ENCODE results near the gene STX7. TPM values are rescaled to one million over a fixed set of nuclear protein-coding genes. Genes with fewer than 3 reads are reported as not detected.

The STX7 gene
- total RNA-seq, 1 donor from 2014 or later, result 30.0 TPM

GRCh38 chr6:132506461-132506860 lies 6.5 kb downstream of the STX7 start:
- H3K4me1 Mint-ChIP-seq, result peaks cover 11% of the 10 kb centered on the region
- H3K27ac Mint-ChIP-seq (ENCODE audit: unreplicated experiment), result no peak overlapping the region
- no peak for DNase-seq (ENCODE audit: low read depth, low spot score)
- H3K27me3 Mint-ChIP-seq (ENCODE audit: low read depth), result no peaks in the 10 kb centered on the region
- TF ChIP-seq CTCF (conservative IDR thresholded peaks at IDR 0.05), result no peak
- no peak overlapping the region for H3K4me3 Mint-ChIP-seq
- peaks cover 10% of the 10 kb centered on the region for H3K36me3 Mint-ChIP-seq (ENCODE audit: low read depth)
- peaks cover 3% of the 10 kb centered on the region for H3K9me3 Mint-ChIP-seq

GRCh38 chr6:132505158-132505557 lies 7.8 kb downstream of the STX7 start:
- H3K4me1 Mint-ChIP-seq, result no peaks in the 10 kb centered on the region
- TF ChIP-seq CTCF (conservative IDR thresholded peaks at IDR 0.05), result no peak
- H3K27ac Mint-ChIP-seq (ENCODE audit: unreplicated experiment), result no peak overlapping the region
- no peak overlapping the region for H3K4me3 Mint-ChIP-seq
- H3K27me3 Mint-ChIP-seq (ENCODE audit: low read depth), result no peaks in the 10 kb centered on the region
- H3K36me3 Mint-ChIP-seq (ENCODE audit: low read depth), result peaks cover 10% of the 10 kb centered on the region
- H3K9me3 Mint-ChIP-seq, result peaks cover 3% of the 10 kb centered on the region
- DNase-seq (ENCODE audit: low read depth, low spot score), result no peak

GRCh38 chr6:132504757-132505156 lies 8.2 kb downstream of the STX7 start:
- H3K27ac Mint-ChIP-seq (ENCODE audit: unreplicated experiment), result no peak overlapping the region
- peaks cover 3% of the 10 kb centered on the region for H3K9me3 Mint-ChIP-seq
- H3K4me1 Mint-ChIP-seq, result no peaks in the 10 kb centered on the region
- no peak for DNase-seq (ENCODE audit: low read depth, low spot score)
- no peak for TF ChIP-seq CTCF (conservative IDR thresholded peaks at IDR 0.05)
- no peak overlapping the region for H3K4me3 Mint-ChIP-seq
- H3K27me3 Mint-ChIP-seq (ENCODE audit: low read depth), result no peaks in the 10 kb centered on the region
- peaks cover 12% of the 10 kb centered on the region for H3K36me3 Mint-ChIP-seq (ENCODE audit: low read depth)

GRCh38 chr6:132499757-132500156 lies 13.2 kb downstream of the STX7 start:
- peaks cover 2% of the 10 kb centered on the region for H3K9me3 Mint-ChIP-seq
- no peak overlapping the region for H3K4me3 Mint-ChIP-seq
- H3K27ac Mint-ChIP-seq (ENCODE audit: unreplicated experiment), result no peak overlapping the region
- TF ChIP-seq CTCF (conservative IDR thresholded peaks at IDR 0.05), result no peak
- DNase-seq (ENCODE audit: low read depth, low spot score), result no peak
- peaks cover 13% of the 10 kb centered on the region for H3K36me3 Mint-ChIP-seq (ENCODE audit: low read depth)
- H3K4me1 Mint-ChIP-seq, result no peaks in the 10 kb centered on the region
- H3K27me3 Mint-ChIP-seq (ENCODE audit: low read depth), result no peaks in the 10 kb centered on the region

- no peaks in the 10 kb centered on the region for H3K27me3 Mint-ChIP-seq (ENCODE audit: low read depth)
- no peaks in the 10 kb centered on the region for H3K4me1 Mint-ChIP-seq
- TF ChIP-seq CTCF (conservative IDR thresholded peaks at IDR 0.05), result no peak
- no peak overlapping the region for H3K4me3 Mint-ChIP-seq
- H3K36me3 Mint-ChIP-seq (ENCODE audit: low read depth), result peaks cover 21% of the 10 kb centered on the region
- no peak for DNase-seq (ENCODE audit: low read depth, low spot score)
- H3K9me3 Mint-ChIP-seq, result peaks cover 8% of the 10 kb centered on the region
- no peak overlapping the region for H3K27ac Mint-ChIP-seq (ENCODE audit: unreplicated experiment)
Observed at GRCh38 chr6:132498638-132499037, 14.3 kb downstream of the STX7 start.
